Spleen (tissue), 7 donors: ENCODE data around the gene CNTNAP1.
A peak's percentile ranks its signal among the peaks of the same experiment; 100 is the strongest.

Experiments
- POLR2A ChIP-seq, 3 donors: fragments of 450-650 bp; IDR thresholded peaks; one replicate each; pipeline ENCODE4 v1.5.1; 2017; ENCODE audit warnings: antibody characterized with exemption in 3 of 3, mild to moderate bottlenecking in 1 of 3
- POLR2AphosphoS5 ChIP-seq, 3 donors: sonication (generic); formaldehyde crosslinking; IDR thresholded peaks; one replicate each; pipeline ENCODE4 v1.5.1; 2017; ENCODE audit warnings: antibody characterized with exemption in 3 of 3
- TF ChIP-seq, protein P1 (sequence below), 11 experiments: fragments of 200-600 bp in 7 of 11; fragments of 450-650 bp in 4 of 11; sonication (generic) in 4 of 11; IDR thresholded peaks in 8 of 11; conservative IDR thresholded peaks in 3 of 11; 1 replicate in 7 of 11; 2 replicates in 4 of 11; pipeline versions ENCODE4 v1.4.0 to v1.8.0; 2016 to 2021; ENCODE audit warnings: antibody characterized with exemption in 11 of 11, inconsistent platforms in 4 of 11, mild to moderate bottlenecking in 1 of 11
- donor health status: DM: no; HTN: no; CAD: no; lungs with moderate emphysema.
- donor health status: DM: no; HTN: no; CAD: no.
- donor health status: DM: no; HTN: no; CAD: no.

DNA sequence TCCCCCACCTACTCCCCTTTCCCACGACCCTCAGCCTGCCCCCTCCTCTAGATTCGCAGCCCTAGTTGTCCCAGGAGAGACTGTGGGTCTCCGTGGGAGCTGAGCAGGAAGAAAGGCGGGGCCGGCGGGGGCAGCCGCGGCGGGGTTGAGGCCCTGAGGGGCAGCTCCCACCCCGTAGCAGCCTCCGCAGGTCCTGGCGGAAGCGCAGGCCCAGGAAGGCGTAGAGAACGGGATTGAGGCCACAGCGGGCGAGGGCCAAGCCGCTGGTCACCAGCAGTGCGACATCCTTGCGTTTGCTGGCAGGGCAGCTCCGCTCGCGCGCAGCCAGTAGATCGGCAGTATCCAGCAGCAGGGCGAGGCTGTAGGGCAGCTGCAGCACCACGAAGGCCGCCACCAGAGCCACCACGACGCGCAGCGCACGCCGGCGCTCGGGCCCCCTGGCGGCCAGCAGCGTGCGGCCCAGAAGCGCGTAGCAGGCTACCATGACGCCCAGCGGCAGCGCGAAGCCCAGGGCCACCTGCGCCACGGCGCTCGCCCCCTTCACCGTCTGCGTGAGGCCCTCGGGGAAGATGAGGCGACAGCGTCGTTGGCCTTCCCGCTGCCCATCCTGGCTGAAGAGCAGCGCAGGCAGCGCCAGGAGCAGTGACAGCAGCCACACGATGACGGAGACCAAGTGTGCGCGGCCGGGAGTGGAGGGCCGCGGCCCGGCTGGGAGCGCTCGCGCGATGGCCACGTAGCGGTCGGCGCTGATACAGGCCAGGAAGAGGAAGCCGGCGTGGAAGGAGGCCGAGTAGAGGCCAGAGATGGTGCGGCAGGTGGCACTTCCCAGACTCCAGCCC, 2.6 kb upstream of the CNTNAP1 start:
- TF ChIP-seq POLR2A (IDR thresholded peaks at IDR 0.05) (peak in 1 of 3 donors; percentile 3), POLR2AphosphoS5 (IDR thresholded peaks at IDR 0.05) (peak; percentile 67 to 86 (median 84))
- TF ChIP-seq, protein P1, sequence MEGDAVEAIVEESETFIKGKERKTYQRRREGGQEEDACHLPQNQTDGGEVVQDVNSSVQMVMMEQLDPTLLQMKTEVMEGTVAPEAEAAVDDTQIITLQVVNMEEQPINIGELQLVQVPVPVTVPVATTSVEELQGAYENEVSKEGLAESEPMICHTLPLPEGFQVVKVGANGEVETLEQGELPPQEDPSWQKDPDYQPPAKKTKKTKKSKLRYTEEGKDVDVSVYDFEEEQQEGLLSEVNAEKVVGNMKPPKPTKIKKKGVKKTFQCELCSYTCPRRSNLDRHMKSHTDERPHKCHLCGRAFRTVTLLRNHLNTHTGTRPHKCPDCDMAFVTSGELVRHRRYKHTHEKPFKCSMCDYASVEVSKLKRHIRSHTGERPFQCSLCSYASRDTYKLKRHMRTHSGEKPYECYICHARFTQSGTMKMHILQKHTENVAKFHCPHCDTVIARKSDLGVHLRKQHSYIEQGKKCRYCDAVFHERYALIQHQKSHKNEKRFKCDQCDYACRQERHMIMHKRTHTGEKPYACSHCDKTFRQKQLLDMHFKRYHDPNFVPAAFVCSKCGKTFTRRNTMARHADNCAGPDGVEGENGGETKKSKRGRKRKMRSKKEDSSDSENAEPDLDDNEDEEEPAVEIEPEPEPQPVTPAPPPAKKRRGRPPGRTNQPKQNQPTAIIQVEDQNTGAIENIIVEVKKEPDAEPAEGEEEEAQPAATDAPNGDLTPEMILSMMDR (IDR thresholded peaks at IDR 0.05 in 8 of 11, conservative IDR thresholded peaks at IDR 0.05 in 3 of 11), result peak; percentile 84 to 99 (median 94)
